B cell (primary cell): Measurements from ENCODE around the gene PDP2.

ENCODE experiments used
- CTCF ChIP-seq: fragments of 200-600 bp; IDR thresholded peaks from one replicate; pipeline ENCODE4 v1.8.0; 2022; ENCODE audit warnings: antibody characterized with exemption, mild to moderate bottlenecking
- EZH2 ChIP-seq: IDR thresholded peaks from 2 replicates; pipeline ENCODE4 v1.6.1; 2012; ENCODE audit warnings: borderline replicate concordance, low read depth, mild to moderate bottlenecking, moderate library complexity, low read length; ENCODE audit not compliant: insufficient read depth, poor library complexity, severe bottlenecking

GRCh38 chr16:66848172-66848571, 32.1 kb upstream of the PDP2 start:
- TF ChIP-seq CTCF = no peak
- no peak for TF ChIP-seq EZH2
